Neural cell (in vitro differentiated cells): Measurements from ENCODE around the gene ECEL1. TPM values are rescaled to one million over a fixed set of nuclear protein-coding genes. Genes with fewer than 3 reads are reported as not detected.

ENCODE experiments used
- H2AFZ ChIP-seq: fragments of 200-600, 300-800 bp; sonication (generic), shearing (Covaris generic); 2 replicates; pipeline ENCODE4 v1.6.0; 2014; ENCODE audit warnings: low read depth, mild to moderate bottlenecking, antibody characterized with exemption, low read length, moderate library complexity
- H3F3A ChIP-seq: fragments of 200-600 bp; shearing (Covaris generic); 2 replicates; pipeline ENCODE4 v1.6.1; 2016; ENCODE audit warnings: mild to moderate bottlenecking, moderate library complexity, mixed read lengths, antibody characterized with exemption, low read length; ENCODE audit not compliant: insufficient read depth, poor library complexity, severe bottlenecking
- H3K27ac ChIP-seq: fragments of 200-600, 300-800 bp; sonication (generic), shearing (Covaris generic); 2 replicates; pipeline ENCODE4 v1.5.1; 2014; ENCODE audit warnings: mild to moderate bottlenecking, low read length, moderate library complexity
- H3K27me3 ChIP-seq: fragments of 300-800, 200-600 bp; sonication (generic), shearing (Covaris generic); 2 replicates; pipeline ENCODE4 v1.6.0; 2014; ENCODE audit warnings: mild to moderate bottlenecking, low read depth, low read length, moderate library complexity; ENCODE audit not compliant: insufficient read depth
- H3K36me3 ChIP-seq: fragments of 300-800, 200-600 bp; sonication (generic), shearing (Covaris generic); 2 replicates; pipeline ENCODE4 v1.5.1; 2014; ENCODE audit warnings: mild to moderate bottlenecking, antibody characterized with exemption, low read length, moderate library complexity; ENCODE audit not compliant: insufficient read depth
- H3K4me2 ChIP-seq: fragments of 300-800, 200-600 bp; sonication (generic), shearing (Covaris generic); 2 replicates; pipeline ENCODE4 v1.6.0; 2014; ENCODE audit warnings: mild to moderate bottlenecking, low read length
- H3K4me3 ChIP-seq: fragments of 300-800, 200-600 bp; sonication (generic), shearing (Covaris generic); 2 replicates; pipeline ENCODE4 v1.5.1; 2014; ENCODE audit warnings: mild to moderate bottlenecking, low read length, moderate library complexity
- H3K79me2 ChIP-seq: fragments of 200-600 bp; shearing (Covaris generic); replicated peaks from 2 replicates; pipeline ENCODE4 v1.6.0; 2014; ENCODE audit warnings: mild to moderate bottlenecking, low read length, moderate library complexity; ENCODE audit not compliant: insufficient read depth
- H3K9ac ChIP-seq: fragments of 300-800, 200-600 bp; sonication (generic), shearing (Covaris generic); 2 replicates; pipeline ENCODE4 v1.6.1; 2016; ENCODE audit warnings: mild to moderate bottlenecking, low read length, mixed read lengths
- H3K9me2 ChIP-seq: fragments of 200-600 bp; shearing (Covaris generic); 2 replicates; pipeline ENCODE4 v1.6.1; 2016; ENCODE audit warnings: mild to moderate bottlenecking, low read length, mixed read lengths; ENCODE audit not compliant: insufficient read depth
- H3K9me3 ChIP-seq: fragments of 200-600, 300-800 bp; sonication (generic), shearing (Covaris generic); 2 replicates; pipeline ENCODE4 v1.6.1; 2016; ENCODE audit warnings: mild to moderate bottlenecking, mixed run types, low read length, moderate library complexity, mixed read lengths
- H4K20me1 ChIP-seq: fragments of 200-600 bp; shearing (Covaris generic); 2 replicates; pipeline ENCODE4 v1.6.1; 2016; ENCODE audit warnings: mild to moderate bottlenecking, mixed run types; ENCODE audit not compliant: insufficient read depth
- CTCF ChIP-seq: fragments of 450-650 bp; IDR thresholded peaks from 2 replicates; pipeline ENCODE4 v1.5.1; 2014; ENCODE audit warnings: antibody characterized with exemption, mild to moderate bottlenecking, moderate library complexity; ENCODE audit not compliant: poor library complexity, severe bottlenecking
- EP300 ChIP-seq: fragments of 450-650 bp; conservative IDR thresholded peaks from 2 replicates; pipeline ENCODE4 v1.6.1; 2014; ENCODE audit warnings: antibody characterized with exemption, mild to moderate bottlenecking, moderate library complexity; ENCODE audit not compliant: poor library complexity, severe bottlenecking
- EZH2 ChIP-seq: fragments of 200-600, 300-800 bp; shearing (Covaris generic), sonication (generic); IDR thresholded peaks from 2 replicates; pipeline ENCODE4 v1.6.1; 2014; ENCODE audit warnings: antibody characterized with exemption, low read length, borderline replicate concordance, mild to moderate bottlenecking; ENCODE audit not compliant: insufficient read depth, poor library complexity, severe bottlenecking
- MXI1 ChIP-seq: fragments of 450-650 bp; conservative IDR thresholded peaks from 2 replicates; pipeline ENCODE4 v1.6.1; 2014; ENCODE audit warnings: antibody characterized with exemption, mild to moderate bottlenecking; ENCODE audit not compliant: poor library complexity, severe bottlenecking
- POLR2AphosphoS5 ChIP-seq: IDR thresholded peaks from 2 replicates; pipeline ENCODE4 v1.6.1; 2012
- RAD21 ChIP-seq: fragments of 450-650 bp; conservative IDR thresholded peaks from 2 replicates; pipeline ENCODE4 v1.6.1; 2014; ENCODE audit warnings: antibody characterized with exemption, mild to moderate bottlenecking, moderate library complexity
- REST ChIP-seq: IDR thresholded peaks from 2 replicates; pipeline ENCODE4 v1.6.1; 2012; ENCODE audit warnings: borderline replicate concordance
- SMC3 ChIP-seq: fragments of 450-650 bp; conservative IDR thresholded peaks from 2 replicates; pipeline ENCODE4 v1.6.1; 2014; ENCODE audit warnings: antibody characterized with exemption, mild to moderate bottlenecking, moderate library complexity; ENCODE audit not compliant: poor library complexity
- TAF1 ChIP-seq: IDR thresholded peaks from 2 replicates; pipeline ENCODE4 v1.6.1; 2012; ENCODE audit warnings: low read depth
- polyA plus RNA-seq: library from polyadenylated mRNA; depleted of rRNA; stranded (reverse); fragments of >200 nt; gene quantifications from 2 replicates; pipeline ENCODE4 v1.2.3, GENCODE V29; 2014

The ECEL1 gene
- polyA plus RNA-seq, 1 donor from 2014 or later = 60.9 TPM

GRCh38 chr2:232521959-232522622 lies 34.5 kb upstream of the ECEL1 start:
- Histone ChIP-seq H3K36me3 (no peaks in the 10 kb centered on the region), H4K20me1 (no peaks in the 10 kb centered on the region), H3K27me3 (peaks cover 28% of the 10 kb centered on the region), H3K9me2 (no peaks in the 10 kb centered on the region), H3K9me3 (no peaks in the 10 kb centered on the region), H3F3A (no peaks in the 10 kb centered on the region), H3K4me2 (peak overlapping the region; percentile 19), H3K79me2 (no peaks in the 10 kb centered on the region), H3K9ac (peak overlapping the region; percentile 45), H3K27ac (no peak overlapping the region), H2AFZ (no peak overlapping the region), H3K4me3 (peak overlapping the region; percentile 60)
- TF ChIP-seq CTCF (peak; percentile 97), EZH2 (no peak), RAD21 (peak; percentile 97), TAF1 (no peak), REST (no peak), POLR2AphosphoS5 (no peak), MXI1 (no peak), EP300 (no peak), SMC3 (peak; percentile 98)

GRCh38 chr2:232521098-232521497 lies 33.5 kb upstream of the ECEL1 start:
- Histone ChIP-seq H3K27ac (no peak overlapping the region), H3F3A (no peaks in the 10 kb centered on the region), H4K20me1 (no peaks in the 10 kb centered on the region), H3K4me2 (no peak overlapping the region), H3K36me3 (no peaks in the 10 kb centered on the region), H3K9me2 (no peaks in the 10 kb centered on the region), H3K9me3 (no peaks in the 10 kb centered on the region), H2AFZ (no peak overlapping the region), H3K79me2 (no peaks in the 10 kb centered on the region), H3K9ac (no peak overlapping the region), H3K27me3 (peaks cover 28% of the 10 kb centered on the region), H3K4me3 (no peak overlapping the region)
- TF ChIP-seq EP300 = no peak
- no peak for TF ChIP-seq POLR2AphosphoS5
- TF ChIP-seq REST = no peak
- no peak for TF ChIP-seq MXI1
- no peak for TF ChIP-seq EZH2
- TF ChIP-seq RAD21 = no peak
- TF ChIP-seq TAF1 = no peak
- TF ChIP-seq CTCF = no peak
- TF ChIP-seq SMC3 = no peak
